Peyer's patch (tissue), 4 donors: ENCODE measurements around the gene LILRB2.

Experiments used
- CTCF ChIP-seq, 6 experiments: fragments of 450-650 bp in 4 of 6; fragments of 200-600 bp in 2 of 6; sonication (generic) in 1 of 6; IDR thresholded peaks; one replicate each; pipeline ENCODE4 v1.5.1; 2017 to 2019; ENCODE audit warnings: antibody characterized with exemption in 6 of 6, mild to moderate bottlenecking in 3 of 6, moderate library complexity in 1 of 6
- POLR2A ChIP-seq, 2 donors: fragments of 450-650 bp; IDR thresholded peaks; one replicate each; pipeline ENCODE4 v1.5.1; 2017; ENCODE audit warnings: antibody characterized with exemption in 2 of 2, mild to moderate bottlenecking in 2 of 2, moderate library complexity in 2 of 2

DNA sequence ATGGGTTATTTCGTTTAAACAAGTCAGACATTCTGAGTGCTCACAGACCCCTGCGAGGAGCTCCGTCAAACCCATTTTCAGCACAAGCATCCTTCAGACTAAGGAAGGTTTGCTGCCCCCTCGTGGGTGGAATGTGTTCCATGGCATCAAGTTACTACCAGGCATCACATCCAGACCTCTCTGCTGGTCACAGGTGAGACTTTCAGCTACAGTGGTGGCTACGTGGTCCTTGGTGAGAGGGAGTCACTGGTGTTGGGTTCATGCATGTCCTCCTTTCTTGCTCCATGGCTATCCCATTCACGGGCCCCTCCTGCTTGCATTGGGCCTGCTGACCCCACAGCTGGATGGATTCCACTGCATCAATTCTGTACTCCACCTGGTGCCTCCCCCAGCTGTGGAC is 14.8 kb downstream of the LILRB2 start:
- peak in 5 of 6 experiments; percentile 38 to 67 (median 58) for TF ChIP-seq CTCF (IDR thresholded peaks at IDR 0.05)
- no peak for TF ChIP-seq POLR2A (IDR thresholded peaks at IDR 0.05)
